ENCODE data around the gene EIF1AD.
"Not testable (repeated sequence)": the region's sequence is repeated elsewhere in the genome, so short reads cannot be mapped to it uniquely, and the experiment has no call there.

The EIF1AD gene

GRCh38 chr11:65967329-65967934 is 34.5 kb downstream of the EIF1AD start:
- no peak for DNase-seq

GRCh38 chr11:65965986-65966762 is 35.8 kb downstream of the EIF1AD start:
- no peak for DNase-seq

GRCh38 chr11:65964906-65965305 is 37.1 kb downstream of the EIF1AD start:
- DNase-seq: no peak

- no peak for DNase-seq
Observed at GRCh38 chr11:65962141-65962564, 39.8 kb downstream of the EIF1AD start.

GRCh38 chr11:65961267-65962140 is 40.5 kb downstream of the EIF1AD start, which contains the start of gene SART1:
Gene SART1, plus strand, starts transcription at chr11:65961734. Its CDS starts 47 bp downstream, at chr11:65961781.
- peak; percentile 98 for DNase-seq

GRCh38 chr11:65960824-65961266 is 41.1 kb downstream of the EIF1AD start:
- no peak for DNase-seq

- DNase-seq: no peak
Observed at GRCh38 chr11:65958774-65959420, 43.1 kb downstream of the EIF1AD start.

GRCh38 chr11:65958291-65958690 is 43.7 kb downstream of the EIF1AD start:
- no peak for DNase-seq

GRCh38 chr11:65954771-65955170 is 47.2 kb downstream of the EIF1AD start:
- no peak for DNase-seq

- DNase-seq: no peak
Observed at GRCh38 chr11:65953471-65953870, 48.5 kb downstream of the EIF1AD start.

- DNase-seq: no peak
Observed at GRCh38 chr11:65952052-65952521, 49.9 kb downstream of the EIF1AD start.

- not testable (repeated sequence) for DNase-seq
Observed at GRCh38 chr11:65951641-65952040, 50.3 kb downstream of the EIF1AD start.

GRCh38 chr11:65950711-65951110 is 51.2 kb downstream of the EIF1AD start:
- DNase-seq: not testable (repeated sequence)

GRCh38 chr11:65947603-65948125 is 54.3 kb downstream of the EIF1AD start:
- no peak for DNase-seq

GRCh38 chr11:65947133-65947532 is 54.8 kb downstream of the EIF1AD start:
- DNase-seq: no peak

GRCh38 chr11:65946655-65947054 is 55.3 kb downstream of the EIF1AD start:
- DNase-seq: no peak

Data from NCI-H1105 treated with DMSO at 0.1 percent for 48 hours (cell line).